ENCODE results near the gene PARS2. TPM values are rescaled to one million over a fixed set of nuclear protein-coding genes. Genes with fewer than 3 reads are reported as not detected.

The PARS2 gene
- total RNA-seq, 1 experiment from 2014 or later: 9.0 TPM

DNA sequence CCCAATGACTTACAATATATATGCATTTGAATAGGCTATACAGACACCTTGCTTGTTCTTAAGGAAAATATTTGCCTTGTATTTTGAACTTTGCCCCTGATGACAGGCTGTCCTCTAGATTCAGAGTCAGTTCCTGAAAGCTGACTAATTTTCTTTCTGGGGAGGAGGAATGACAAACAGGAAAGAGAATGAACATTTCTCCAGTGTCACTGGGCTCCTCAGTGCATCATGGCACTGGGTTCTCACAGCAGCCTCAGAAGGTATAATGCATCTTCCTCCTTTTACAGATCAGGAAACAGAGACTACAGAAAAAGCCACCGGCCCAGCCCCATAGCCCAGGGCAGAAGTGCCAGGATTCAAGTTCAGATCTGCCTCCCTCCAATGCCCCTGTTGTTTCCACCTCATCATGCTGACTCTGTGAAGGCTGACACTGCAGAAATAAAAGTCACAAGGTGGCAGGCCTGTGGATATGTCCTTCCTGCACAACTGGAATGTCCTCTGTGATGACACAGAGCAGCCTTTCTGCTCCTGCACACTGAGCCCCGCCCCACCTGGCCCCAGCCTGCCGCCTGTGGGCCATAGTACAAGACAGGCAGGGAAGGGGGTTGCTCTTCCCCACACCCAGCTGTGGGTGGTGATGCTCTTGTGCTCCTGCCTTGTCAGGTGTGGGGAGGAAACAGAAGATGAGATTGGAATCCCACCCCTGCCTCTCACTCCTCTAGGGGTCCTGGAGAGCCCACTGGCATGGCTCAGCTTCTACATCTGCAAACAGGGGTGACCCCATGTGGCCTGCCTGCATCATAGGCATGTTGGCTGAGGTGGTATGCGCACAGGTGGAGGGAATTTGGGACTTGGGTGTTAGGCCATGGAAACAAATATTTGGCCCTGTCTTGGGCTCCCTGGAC lies 30.4 kb upstream of the PARS2 start:
- intact Hi-C loops (cut with micrococcal nuclease; ENCODE audit: unreplicated experiment): loop anchor here (5.0 kb wide), 1 partner anchor 32 kb away; the partner anchor contains the start of gene PARS2
- BruUV-seq (replicated peaks): no TSS peak
- Mint-ChIP-seq H3K27ac (ENCODE audit: unreplicated experiment) (peak overlapping the region; percentile 59), H3K4me3 (ENCODE audit: low read depth, unreplicated experiment) (no peak overlapping the region), H3K9me3 (ENCODE audit: low read depth, unreplicated experiment) (no peaks in the 10 kb centered on the region), H3K4me1 (ENCODE audit: low read depth, unreplicated experiment) (peaks cover 60% of the 10 kb centered on the region), H3K36me3 (ENCODE audit: insufficient read depth, unreplicated experiment) (peaks cover 9% of the 10 kb centered on the region), H3K27me3 (ENCODE audit: unreplicated experiment) (no peaks in the 10 kb centered on the region)
- TF ChIP-seq, protein P1, sequence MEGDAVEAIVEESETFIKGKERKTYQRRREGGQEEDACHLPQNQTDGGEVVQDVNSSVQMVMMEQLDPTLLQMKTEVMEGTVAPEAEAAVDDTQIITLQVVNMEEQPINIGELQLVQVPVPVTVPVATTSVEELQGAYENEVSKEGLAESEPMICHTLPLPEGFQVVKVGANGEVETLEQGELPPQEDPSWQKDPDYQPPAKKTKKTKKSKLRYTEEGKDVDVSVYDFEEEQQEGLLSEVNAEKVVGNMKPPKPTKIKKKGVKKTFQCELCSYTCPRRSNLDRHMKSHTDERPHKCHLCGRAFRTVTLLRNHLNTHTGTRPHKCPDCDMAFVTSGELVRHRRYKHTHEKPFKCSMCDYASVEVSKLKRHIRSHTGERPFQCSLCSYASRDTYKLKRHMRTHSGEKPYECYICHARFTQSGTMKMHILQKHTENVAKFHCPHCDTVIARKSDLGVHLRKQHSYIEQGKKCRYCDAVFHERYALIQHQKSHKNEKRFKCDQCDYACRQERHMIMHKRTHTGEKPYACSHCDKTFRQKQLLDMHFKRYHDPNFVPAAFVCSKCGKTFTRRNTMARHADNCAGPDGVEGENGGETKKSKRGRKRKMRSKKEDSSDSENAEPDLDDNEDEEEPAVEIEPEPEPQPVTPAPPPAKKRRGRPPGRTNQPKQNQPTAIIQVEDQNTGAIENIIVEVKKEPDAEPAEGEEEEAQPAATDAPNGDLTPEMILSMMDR (IDR thresholded peaks at IDR 0.05; ENCODE audit: unreplicated experiment): no peak
- CTCF ChIA-PET: interaction anchor here (0.6 to 1.0 kb wide), 4 partner anchors 9 to 340 kb away, joined by 3 to 4 read pairs (median 4); no protein-coding TSS in a partner anchor
- peak; percentile 75 for DNase-seq

- no peak overlapping the region for H3K4me3 Mint-ChIP-seq (ENCODE audit: low read depth, unreplicated experiment)
- H3K4me1 Mint-ChIP-seq (ENCODE audit: low read depth, unreplicated experiment): peaks cover 41% of the 10 kb centered on the region
- no TSS peak for BruUV-seq (replicated peaks)
- no peak for DNase-seq
- TF ChIP-seq, protein P1 (IDR thresholded peaks at IDR 0.05; ENCODE audit: unreplicated experiment): no peak
- H3K9me3 Mint-ChIP-seq (ENCODE audit: low read depth, unreplicated experiment): no peaks in the 10 kb centered on the region
- H3K27me3 Mint-ChIP-seq (ENCODE audit: unreplicated experiment): no peaks in the 10 kb centered on the region
- no peak overlapping the region for H3K27ac Mint-ChIP-seq (ENCODE audit: unreplicated experiment)
- H3K36me3 Mint-ChIP-seq (ENCODE audit: insufficient read depth, unreplicated experiment): peaks cover 5% of the 10 kb centered on the region
- intact Hi-C loops (cut with micrococcal nuclease; ENCODE audit: unreplicated experiment): no loop called here
- CTCF ChIA-PET: interaction anchor here (1.3 kb wide), 1 partner anchor 9 kb away, joined by 4 read pairs; no protein-coding TSS in a partner anchor
These were observed 28.5 kb upstream of the PARS2 start for GRCh38 chr1:54792686-54793282.

DNA sequence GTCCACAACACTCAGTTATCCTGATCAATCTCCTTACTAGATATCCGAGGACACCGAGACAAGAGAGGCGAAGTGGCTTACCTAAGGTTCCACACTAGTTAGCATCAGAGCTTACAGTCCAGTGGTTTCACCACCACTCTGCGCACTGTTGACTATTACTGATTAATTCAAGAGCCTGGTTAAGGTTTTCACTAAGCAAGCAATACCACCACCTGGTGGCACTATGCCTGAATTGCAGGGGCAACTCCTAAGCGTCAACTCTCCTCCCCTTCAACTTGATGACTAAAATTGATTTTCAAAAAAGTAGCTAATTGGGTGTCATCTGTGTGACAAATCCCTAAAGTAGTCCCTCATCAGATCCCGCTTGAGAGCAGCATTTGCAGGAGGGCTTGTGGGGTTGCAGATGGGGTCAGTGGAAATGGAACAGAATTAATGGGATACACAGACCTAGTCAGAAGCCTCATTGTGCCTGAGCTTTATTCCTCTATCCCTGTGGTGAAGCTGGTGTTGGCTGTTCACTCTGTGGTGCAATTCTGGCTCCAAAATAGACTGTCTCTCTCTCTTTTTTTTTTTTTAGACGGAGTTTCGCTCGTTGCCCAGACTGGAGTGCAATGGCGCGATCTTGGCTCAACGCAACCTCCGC lies 27.7 kb upstream of the PARS2 start:
- TF ChIP-seq, protein P1 (IDR thresholded peaks at IDR 0.05; ENCODE audit: unreplicated experiment): peak; percentile 47
- CTCF ChIA-PET: interaction anchor here (1.3 kb wide), 1 partner anchor 10 kb away, joined by 4 read pairs; no protein-coding TSS in a partner anchor
- no peaks in the 10 kb centered on the region for H3K27me3 Mint-ChIP-seq (ENCODE audit: unreplicated experiment)
- H3K36me3 Mint-ChIP-seq (ENCODE audit: insufficient read depth, unreplicated experiment): peaks cover 5% of the 10 kb centered on the region
- H3K27ac Mint-ChIP-seq (ENCODE audit: unreplicated experiment): no peak overlapping the region
- intact Hi-C loops (cut with micrococcal nuclease; ENCODE audit: unreplicated experiment): no loop called here
- H3K4me3 Mint-ChIP-seq (ENCODE audit: low read depth, unreplicated experiment): no peak overlapping the region
- peak; percentile 43 for DNase-seq
- H3K9me3 Mint-ChIP-seq (ENCODE audit: low read depth, unreplicated experiment): no peaks in the 10 kb centered on the region
- H3K4me1 Mint-ChIP-seq (ENCODE audit: low read depth, unreplicated experiment): peaks cover 33% of the 10 kb centered on the region
- no TSS peak for BruUV-seq (replicated peaks)

GRCh38 chr1:54788459-54788858 lies 24.1 kb upstream of the PARS2 start:
- Mint-ChIP-seq H3K27me3 (ENCODE audit: unreplicated experiment) (no peaks in the 10 kb centered on the region), H3K9me3 (ENCODE audit: low read depth, unreplicated experiment) (no peaks in the 10 kb centered on the region), H3K27ac (ENCODE audit: unreplicated experiment) (no peak overlapping the region), H3K4me1 (ENCODE audit: low read depth, unreplicated experiment) (no peaks in the 10 kb centered on the region), H3K36me3 (ENCODE audit: insufficient read depth, unreplicated experiment) (no peaks in the 10 kb centered on the region), H3K4me3 (ENCODE audit: low read depth, unreplicated experiment) (no peak overlapping the region)
- intact Hi-C loops (cut with micrococcal nuclease; ENCODE audit: unreplicated experiment): no loop called here
- TF ChIP-seq, protein P1 (IDR thresholded peaks at IDR 0.05; ENCODE audit: unreplicated experiment): no peak
- CTCF ChIA-PET: no interaction called here
- no TSS peak for BruUV-seq (replicated peaks)
- DNase-seq: no peak

Data from Calu3 (cell line).